GM10847 (cell line): ENCODE data around the gene APBA2.

Source experiments
- POLR2A ChIP-seq: IDR thresholded peaks from 2 replicates; pipeline ENCODE4 v1.6.1; 2011; ENCODE audit not compliant: insufficient read length; ENCODE audit errors: extremely low read depth

Gene APBA2

GRCh38 chr15:28979208-28979841 lies 93.6 kb downstream of the APBA2 start:
- no peak for TF ChIP-seq POLR2A

- no peak for TF ChIP-seq POLR2A
Measured at GRCh38 chr15:28980709-28981350, 95.1 kb downstream of the APBA2 start.

DNA sequence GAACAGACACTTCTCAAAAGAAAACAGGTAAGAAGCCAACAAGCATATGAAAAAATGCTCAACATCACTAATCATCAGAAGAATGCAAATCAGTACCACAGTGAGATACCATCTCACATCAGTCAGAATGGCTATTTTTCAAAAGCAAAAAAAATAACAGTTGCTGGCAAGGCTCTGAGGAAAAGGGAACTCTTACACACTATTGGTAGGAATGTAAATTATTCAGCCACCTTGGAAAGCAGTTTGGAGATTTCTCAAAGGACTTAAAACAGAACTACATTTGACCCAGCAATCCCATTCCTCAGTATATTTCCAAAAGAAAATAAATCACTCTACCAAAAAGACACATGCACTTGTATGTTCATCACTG lies 95.6 kb downstream of the APBA2 start:
- TF ChIP-seq POLR2A: no peak

DNA sequence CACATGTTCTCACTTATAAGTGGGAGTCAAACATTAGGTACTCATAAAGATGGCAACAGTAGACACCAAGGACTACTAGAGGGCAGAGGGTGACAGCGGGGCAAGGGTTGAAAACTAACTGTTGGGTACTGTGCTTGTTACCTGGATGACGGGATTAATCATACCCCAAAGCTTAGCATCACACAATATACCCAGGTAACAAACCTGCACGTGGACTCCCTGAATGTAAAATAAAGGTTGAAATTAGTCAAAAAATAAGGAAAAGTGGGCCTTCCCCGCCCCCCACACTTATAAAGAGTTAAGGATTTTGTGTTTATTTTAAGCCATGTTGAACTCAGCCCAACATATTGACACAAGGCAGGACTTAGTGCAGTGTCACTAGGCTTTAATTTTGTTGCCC lies 96.1 kb downstream of the APBA2 start:
- TF ChIP-seq POLR2A: no peak

DNA sequence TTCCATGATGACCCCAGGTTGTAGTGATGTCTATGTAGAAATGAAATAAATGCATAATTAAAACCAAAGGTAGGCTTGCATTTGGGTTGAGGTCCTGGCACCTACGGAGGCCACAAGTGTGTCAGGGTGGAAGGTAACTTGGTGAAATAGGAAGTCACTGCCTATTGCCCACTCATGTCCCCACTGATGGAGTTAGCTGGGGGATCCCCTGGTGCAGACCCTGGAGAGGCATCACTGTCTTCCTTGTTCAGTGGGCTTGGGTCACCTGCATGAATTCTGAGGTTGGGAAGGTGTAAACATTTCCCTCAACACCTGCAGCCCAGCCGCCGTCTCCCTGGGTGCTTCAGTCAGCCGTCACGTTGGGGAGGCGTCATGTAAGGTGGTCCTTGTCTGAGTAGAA lies 97.1 kb downstream of the APBA2 start:
- TF ChIP-seq POLR2A: no peak

DNA sequence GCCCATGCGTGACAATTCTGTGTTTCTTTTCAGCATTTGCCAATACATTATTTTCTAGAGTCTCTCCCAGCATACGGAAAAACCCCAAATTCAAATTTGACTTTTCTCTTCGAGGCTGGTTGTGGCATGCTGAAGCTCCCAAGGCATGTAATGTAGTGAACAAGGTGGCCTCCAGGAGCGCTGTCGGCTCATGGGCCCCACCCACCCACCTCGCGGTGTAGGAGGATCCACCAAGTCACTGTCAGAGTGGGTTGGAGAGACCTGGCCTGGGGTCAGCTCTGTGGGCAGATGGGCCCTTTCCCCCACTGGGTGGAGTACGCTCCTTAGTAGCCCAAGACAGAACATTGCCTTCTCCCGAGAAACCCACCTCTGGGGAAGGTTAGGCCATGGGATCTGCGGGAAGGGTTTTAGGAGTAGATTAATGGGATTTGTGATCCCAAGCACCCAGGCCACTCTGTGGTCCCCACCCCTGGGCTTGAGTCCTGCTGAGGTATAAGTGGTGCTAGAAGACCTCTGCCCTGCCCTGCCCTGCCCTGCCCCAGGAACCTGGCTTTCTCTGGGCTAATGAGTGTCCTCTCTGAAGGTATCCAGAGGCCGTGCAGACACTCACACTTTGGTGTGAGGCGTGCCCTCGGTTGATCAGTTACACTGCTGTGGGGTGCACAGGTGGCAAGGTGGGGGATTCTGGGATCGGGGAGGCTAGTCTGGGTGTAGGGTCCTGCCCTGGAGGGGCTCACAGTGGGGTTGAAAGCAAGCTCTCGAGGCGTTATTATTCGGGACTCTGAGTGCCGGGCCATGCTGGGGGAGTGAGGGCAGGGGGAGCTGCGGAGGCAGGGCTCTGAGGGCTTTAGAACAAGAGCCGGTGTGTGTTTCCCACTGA lies 97.9 kb downstream of the APBA2 start:
- no peak for TF ChIP-seq POLR2A

GRCh38 chr15:28984421-28985315 lies 98.9 kb downstream of the APBA2 start:
- no peak for TF ChIP-seq POLR2A

DNA sequence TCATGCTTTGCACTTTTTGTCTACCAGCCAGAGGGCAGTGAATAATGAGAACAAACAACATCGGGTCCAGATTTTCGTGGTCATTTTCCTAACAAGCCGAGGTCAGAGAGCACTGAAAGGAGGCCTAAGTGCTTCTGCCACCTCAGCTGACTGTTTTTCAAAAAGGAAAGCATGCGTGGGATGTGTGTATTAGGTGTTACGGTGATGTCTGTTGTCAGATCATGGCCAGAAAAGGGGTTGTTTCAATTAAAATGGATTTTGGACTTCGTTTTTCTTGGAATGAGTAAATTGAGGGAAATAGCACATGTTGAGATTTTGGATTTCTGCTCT lies 99.5 kb downstream of the APBA2 start:
- TF ChIP-seq POLR2A: no peak

DNA sequence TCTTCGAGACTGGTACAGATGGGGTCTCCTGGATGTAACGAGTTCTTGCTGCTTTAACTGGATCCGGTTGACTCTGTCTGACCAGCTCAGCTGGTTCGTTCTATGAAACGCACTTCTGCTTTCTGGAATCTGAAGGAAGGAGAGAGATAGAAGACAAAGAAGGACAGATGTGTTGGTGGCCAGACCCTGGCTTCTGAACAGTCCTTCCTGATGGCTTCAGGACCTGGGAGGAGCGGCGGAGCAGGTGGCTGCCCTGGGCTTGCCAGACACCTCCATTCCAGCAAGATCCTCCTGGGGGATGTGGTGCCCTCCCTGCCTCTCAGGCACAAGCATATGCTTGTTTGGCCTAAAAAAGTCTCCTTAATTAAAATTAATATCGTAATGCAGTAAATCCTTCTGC lies 99.9 kb downstream of the APBA2 start:
- no peak for TF ChIP-seq POLR2A

DNA sequence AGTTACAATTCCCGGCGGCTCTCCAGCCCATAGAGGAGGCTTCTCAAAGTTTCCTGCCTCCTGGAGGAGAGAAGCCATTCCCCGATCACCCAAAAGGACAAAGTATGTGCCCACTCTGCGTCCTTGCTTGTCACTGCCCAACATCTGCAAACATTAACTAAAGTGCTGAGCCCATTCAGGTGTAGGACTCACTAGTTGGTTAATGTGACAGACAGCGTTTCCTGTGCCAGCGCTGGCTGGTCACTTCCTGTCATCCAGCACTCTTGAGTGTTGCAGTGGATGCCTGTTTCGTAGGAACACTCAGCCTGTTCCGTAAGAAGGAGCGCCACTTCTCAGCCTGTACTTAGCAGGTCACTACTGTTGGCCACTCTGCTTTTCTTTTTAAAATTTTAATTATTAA lies 100.3 kb downstream of the APBA2 start:
- no peak for TF ChIP-seq POLR2A

DNA sequence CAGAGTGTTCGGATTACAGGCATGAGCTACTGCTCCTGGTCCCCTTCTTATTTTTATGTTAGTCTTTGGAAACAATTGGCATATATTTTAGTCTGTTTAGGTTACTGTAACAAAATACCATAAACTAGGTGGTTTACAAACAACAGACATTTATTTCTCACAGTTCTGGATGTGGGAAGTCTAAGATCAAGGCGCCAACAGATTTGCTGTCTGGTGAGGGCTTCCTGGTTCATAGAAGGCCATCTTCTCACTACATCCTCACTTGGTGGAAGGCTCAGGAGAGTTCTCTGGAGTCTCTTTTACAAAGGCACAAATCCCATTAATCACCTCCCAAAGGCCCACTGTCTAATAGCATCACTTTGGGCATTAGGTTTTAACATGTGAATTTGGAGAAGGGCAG lies 101.0 kb downstream of the APBA2 start:
- TF ChIP-seq POLR2A: no peak

DNA sequence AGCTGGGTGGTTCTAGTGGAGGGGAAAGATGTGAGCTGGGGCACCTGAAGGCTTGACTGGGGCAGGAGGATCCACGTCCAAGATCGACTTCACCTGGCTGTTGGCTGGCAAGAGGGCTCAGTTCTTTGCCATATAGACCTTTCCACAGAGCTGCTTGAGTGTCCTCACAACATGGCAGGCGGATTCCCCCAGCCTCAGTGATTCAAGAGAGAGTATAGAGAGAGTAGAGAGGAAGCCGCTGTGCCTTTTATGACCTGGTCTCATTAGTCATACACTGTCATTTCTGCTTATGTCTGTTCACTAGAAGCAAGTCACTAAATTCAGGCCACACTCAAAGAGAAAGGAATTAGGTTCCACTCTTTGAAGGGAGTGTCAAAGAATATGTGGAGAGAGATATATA lies 101.6 kb downstream of the APBA2 start:
- TF ChIP-seq POLR2A: no peak

GRCh38 chr15:28989239-28989830 lies 103.6 kb downstream of the APBA2 start:
- no peak for TF ChIP-seq POLR2A

DNA sequence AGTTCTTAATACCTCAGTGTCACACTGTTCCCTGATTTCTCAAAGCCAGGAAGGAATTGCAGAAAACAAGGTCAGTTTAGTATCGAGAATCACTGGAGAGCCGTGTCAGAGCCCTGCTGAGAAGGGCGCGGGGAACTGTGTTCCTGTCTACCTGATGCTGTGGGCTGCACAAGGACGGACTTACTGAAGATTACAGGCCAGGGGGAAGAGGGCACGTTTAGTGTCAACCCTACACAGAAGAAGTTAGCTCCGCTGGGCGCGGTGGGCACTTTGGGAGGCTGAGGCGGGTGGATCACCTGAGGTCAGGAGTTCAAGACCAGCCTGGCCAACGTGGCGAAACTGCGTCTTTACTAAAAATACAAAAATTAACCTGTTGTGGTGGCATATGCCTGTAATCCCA lies 104.1 kb downstream of the APBA2 start:
- no peak for TF ChIP-seq POLR2A

DNA sequence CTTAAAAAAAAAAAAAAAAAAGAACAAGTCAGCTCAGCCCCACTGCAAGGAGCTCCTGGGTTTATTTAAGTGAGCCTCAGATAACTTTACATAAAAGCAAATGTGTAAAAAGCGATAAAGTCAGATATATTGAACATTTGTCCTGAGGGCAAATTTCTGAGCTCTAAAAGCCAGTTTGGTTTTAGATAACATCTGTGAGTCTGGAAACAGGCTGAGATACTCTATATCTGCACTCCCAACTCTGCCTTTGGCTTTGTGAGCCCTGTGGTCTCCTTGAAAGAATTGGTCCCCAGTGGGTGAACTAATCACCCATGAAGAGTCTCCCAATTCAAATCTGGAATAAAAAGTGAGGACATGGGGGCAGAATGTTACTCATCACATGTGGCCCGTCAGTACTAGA lies 104.6 kb downstream of the APBA2 start:
- no peak for TF ChIP-seq POLR2A
